ENCODE data around the gene CENPX.

The CENPX gene

DNA sequence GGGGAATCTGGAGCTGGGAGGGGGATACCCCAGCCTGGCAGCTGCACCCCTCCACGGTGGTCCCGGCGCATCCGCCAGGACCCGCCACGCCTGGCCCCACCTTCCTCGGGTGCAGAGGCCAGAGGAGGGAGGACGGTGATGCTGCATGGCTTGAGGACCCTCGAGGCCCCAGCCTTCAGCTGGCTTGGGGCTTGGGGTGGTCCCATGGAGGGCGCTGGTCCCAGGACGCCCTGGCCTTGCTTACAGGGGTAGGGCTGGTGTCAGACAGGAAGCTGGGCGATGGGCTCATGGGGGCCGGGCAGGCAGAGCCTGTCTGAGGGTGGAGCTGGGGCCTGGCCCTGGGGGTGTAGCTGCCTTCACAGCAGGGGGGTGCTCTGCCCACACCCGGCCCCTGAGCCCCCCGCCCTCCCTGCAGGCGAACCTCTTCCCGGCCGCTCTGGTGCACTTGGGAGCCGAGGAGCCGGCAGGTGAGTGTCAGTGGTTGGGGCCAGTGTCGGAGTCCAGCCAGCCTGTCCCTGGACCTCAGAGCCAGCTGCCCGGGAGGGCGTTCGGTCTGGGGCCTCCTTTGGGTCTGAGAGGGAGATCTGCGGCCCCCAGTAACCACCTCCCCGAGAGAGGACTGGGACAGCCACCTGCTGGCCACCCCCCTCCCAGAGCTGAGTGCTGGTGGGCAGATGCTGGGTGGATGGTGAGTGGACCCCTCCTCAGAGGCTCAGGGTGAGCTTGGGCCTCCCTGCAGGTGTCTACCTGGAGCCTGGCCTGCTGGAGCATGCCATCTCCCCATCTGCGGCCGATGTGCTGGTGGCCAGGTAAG, 6.4 kb downstream of the CENPX start:
- Histone ChIP-seq H3K27ac (no peak overlapping the region), H3K4me3 (no peak overlapping the region)
- TF ChIP-seq, protein P1, sequence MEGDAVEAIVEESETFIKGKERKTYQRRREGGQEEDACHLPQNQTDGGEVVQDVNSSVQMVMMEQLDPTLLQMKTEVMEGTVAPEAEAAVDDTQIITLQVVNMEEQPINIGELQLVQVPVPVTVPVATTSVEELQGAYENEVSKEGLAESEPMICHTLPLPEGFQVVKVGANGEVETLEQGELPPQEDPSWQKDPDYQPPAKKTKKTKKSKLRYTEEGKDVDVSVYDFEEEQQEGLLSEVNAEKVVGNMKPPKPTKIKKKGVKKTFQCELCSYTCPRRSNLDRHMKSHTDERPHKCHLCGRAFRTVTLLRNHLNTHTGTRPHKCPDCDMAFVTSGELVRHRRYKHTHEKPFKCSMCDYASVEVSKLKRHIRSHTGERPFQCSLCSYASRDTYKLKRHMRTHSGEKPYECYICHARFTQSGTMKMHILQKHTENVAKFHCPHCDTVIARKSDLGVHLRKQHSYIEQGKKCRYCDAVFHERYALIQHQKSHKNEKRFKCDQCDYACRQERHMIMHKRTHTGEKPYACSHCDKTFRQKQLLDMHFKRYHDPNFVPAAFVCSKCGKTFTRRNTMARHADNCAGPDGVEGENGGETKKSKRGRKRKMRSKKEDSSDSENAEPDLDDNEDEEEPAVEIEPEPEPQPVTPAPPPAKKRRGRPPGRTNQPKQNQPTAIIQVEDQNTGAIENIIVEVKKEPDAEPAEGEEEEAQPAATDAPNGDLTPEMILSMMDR (IDR thresholded peaks at IDR 0.05) = no peak
- DNase-seq (ENCODE audit: low spot score) = no peak

- Histone ChIP-seq H3K27ac (no peak overlapping the region), H3K4me3 (no peak overlapping the region)
- TF ChIP-seq, protein P1 (IDR thresholded peaks at IDR 0.05) = no peak
- DNase-seq (ENCODE audit: low spot score) = no peak
Observed at GRCh38 chr17:82015311-82015971, 7.2 kb downstream of the CENPX start.

GRCh38 chr17:82014971-82015310, 7.7 kb downstream of the CENPX start:
- DNase-seq (ENCODE audit: low spot score) = no peak
- H3K27ac ChIP-seq = no peak overlapping the region
- no peak overlapping the region for H3K4me3 ChIP-seq
- TF ChIP-seq, protein P1 (IDR thresholded peaks at IDR 0.05) = no peak

DNA sequence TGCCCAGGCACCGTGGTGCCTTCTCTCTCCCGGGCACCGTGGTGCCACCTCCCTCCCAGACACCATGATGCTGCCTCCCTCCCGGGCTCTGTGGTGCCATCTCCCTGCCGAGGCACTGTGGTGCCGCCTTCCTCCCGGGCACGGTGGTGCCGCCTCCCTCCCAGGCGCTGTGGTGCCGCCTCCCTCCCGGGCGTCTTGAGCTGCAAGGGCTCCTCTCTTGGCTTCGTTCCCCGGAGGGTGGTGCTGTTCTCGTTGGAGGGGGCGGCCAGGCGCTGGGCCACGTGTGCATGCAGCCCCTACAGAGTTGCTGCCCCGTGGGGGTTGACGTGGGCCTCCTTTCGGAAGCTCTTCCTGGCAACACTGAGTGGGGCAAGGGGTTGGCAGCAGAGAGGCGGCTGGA, 8.2 kb downstream of the CENPX start:
- TF ChIP-seq, protein P1 (IDR thresholded peaks at IDR 0.05) = no peak
- DNase-seq (ENCODE audit: low spot score) = no peak
- no peak overlapping the region for H3K27ac ChIP-seq
- no peak overlapping the region for H3K4me3 ChIP-seq

DNA sequence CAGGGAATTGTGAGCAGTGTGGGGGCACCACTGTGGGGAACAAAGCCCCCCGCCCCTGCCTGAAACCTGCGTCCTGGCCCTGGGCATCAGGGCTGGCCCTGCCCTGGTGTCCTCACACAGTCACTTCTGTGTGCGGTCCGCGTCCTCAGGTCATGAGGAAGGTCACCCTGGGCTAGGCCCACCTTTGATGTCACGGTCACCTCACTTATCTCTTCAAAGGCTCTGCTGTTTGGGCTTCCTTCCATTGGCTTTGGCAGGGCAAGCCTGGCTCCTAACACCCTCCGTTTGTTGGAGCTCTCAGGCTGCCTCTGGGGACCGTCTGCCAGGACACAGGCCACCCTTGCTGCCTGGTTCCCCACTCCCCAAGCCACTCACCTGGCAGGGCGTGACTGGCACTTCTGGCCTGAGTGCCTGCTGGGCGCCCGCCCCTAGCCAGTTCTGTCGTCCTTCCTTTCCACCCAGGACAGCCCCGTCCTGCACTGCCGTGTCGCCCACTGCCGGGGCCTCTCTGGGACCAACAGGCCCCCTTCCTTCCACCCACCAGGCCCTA, 8.8 kb downstream of the CENPX start:
- no peak for DNase-seq (ENCODE audit: low spot score)
- H3K4me3 ChIP-seq = no peak overlapping the region
- H3K27ac ChIP-seq = peak overlapping the region in 1 of 2 donors; percentile 45
- TF ChIP-seq, protein P1 (IDR thresholded peaks at IDR 0.05) = no peak

DNA sequence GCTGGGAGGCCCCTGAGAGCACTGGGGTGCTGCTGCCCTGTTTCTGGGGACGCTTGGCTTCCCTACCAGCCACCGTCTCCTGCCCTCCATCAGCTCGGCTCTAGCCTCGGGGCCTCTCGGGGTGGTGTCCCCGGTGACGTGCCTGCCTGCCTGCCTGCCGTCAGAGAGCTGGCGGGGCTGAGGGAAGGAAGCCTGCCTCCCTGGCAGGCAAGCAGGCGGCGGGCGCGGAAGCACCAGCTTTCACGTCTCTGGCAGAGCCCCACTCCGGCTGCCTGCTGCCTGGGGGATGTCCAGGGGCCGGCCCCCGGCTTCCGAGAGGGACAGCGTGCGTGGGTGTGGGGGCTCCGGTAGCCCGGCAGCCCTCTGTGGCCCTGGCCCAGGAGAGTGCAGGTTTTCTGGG, 9.3 kb downstream of the CENPX start:
- TF ChIP-seq, protein P1 (IDR thresholded peaks at IDR 0.05) = no peak
- Histone ChIP-seq H3K27ac (peak overlapping the region in 1 of 2 donors; percentile 45), H3K4me3 (no peak overlapping the region)
- no peak for DNase-seq (ENCODE audit: low spot score)

All from coronary artery (tissue), 2 donors.